Type B pancreatic cell (in vitro differentiated cells): ENCODE results near the gene POLE. TPM values are rescaled to one million over a fixed set of nuclear protein-coding genes. Genes with fewer than 3 reads are reported as not detected.

ENCODE experiments used
- DNase-seq: peaks from one replicate; pipeline ENCODE4 v3.0.0; 2021; ENCODE audit warnings: mixed read lengths; ENCODE audit not compliant: unreplicated experiment; ENCODE audit errors: extremely low spot score
- H3K27ac Mint-ChIP-seq: 2 replicates; pipeline ENCODE4 v1.8.0; 2021; ENCODE audit warnings: mild to moderate bottlenecking, mixed read lengths
- H3K27me3 Mint-ChIP-seq: 2 replicates; pipeline ENCODE4 v1.8.0; 2021; ENCODE audit warnings: mixed read lengths
- H3K36me3 Mint-ChIP-seq: 2 replicates; pipeline ENCODE4 v1.8.0; 2021; ENCODE audit warnings: mixed read lengths
- H3K4me1 Mint-ChIP-seq: one replicate; pipeline ENCODE4 v1.8.0; 2021; ENCODE audit warnings: mixed read lengths; ENCODE audit not compliant: unreplicated experiment
- H3K4me3 Mint-ChIP-seq: 2 replicates; pipeline ENCODE4 v1.8.0; 2021; ENCODE audit warnings: mild to moderate bottlenecking, mixed read lengths
- H3K9me3 Mint-ChIP-seq: 2 replicates; pipeline ENCODE4 v1.8.0; 2021; ENCODE audit warnings: mixed read lengths
- CTCF ChIP-seq: fragments of 200-600 bp; sonication (generic); conservative IDR thresholded peaks from 2 replicates; pipeline ENCODE4 v1.5.0; 2021; ENCODE audit warnings: antibody characterized with exemption, mild to moderate bottlenecking
- total RNA-seq: library from RNA; stranded (reverse); gene quantifications from 2 replicates; pipeline ENCODE4 v1.2.1, GENCODE V29; 2021; ENCODE audit warnings: low replicate concordance

POLE gene
- total RNA-seq, 1 donor from 2014 or later = 113 TPM

GRCh38 chr12:132587781-132588180 is 99.4 kb downstream of the POLE start:
- Mint-ChIP-seq H3K27ac (no peak overlapping the region), H3K27me3 (peaks cover 23% of the 10 kb centered on the region), H3K36me3 (peaks cover 4% of the 10 kb centered on the region), H3K9me3 (no peaks in the 10 kb centered on the region), H3K4me3 (no peak overlapping the region), H3K4me1 (peaks cover 3% of the 10 kb centered on the region)
- TF ChIP-seq CTCF = no peak
- no peak for DNase-seq

- peaks cover 4% of the 10 kb centered on the region for H3K36me3 Mint-ChIP-seq
- H3K4me1 Mint-ChIP-seq = peaks cover 3% of the 10 kb centered on the region
- H3K4me3 Mint-ChIP-seq = no peak overlapping the region
- no peaks in the 10 kb centered on the region for H3K9me3 Mint-ChIP-seq
- H3K27ac Mint-ChIP-seq = no peak overlapping the region
- peaks cover 19% of the 10 kb centered on the region for H3K27me3 Mint-ChIP-seq
- DNase-seq = no peak
- TF ChIP-seq CTCF = no peak
These were observed 100.2 kb downstream of the POLE start for GRCh38 chr12:132586929-132587328.

- Mint-ChIP-seq H3K27ac (no peak overlapping the region), H3K27me3 (peaks cover 19% of the 10 kb centered on the region), H3K36me3 (peaks cover 8% of the 10 kb centered on the region), H3K4me3 (no peak overlapping the region), H3K9me3 (no peaks in the 10 kb centered on the region), H3K4me1 (peaks cover 3% of the 10 kb centered on the region)
- no peak for TF ChIP-seq CTCF
- DNase-seq = no peak
These were observed 102.0 kb downstream of the POLE start for GRCh38 chr12:132585177-132585576.

GRCh38 chr12:132584429-132584828 is 102.7 kb downstream of the POLE start:
- no peak for TF ChIP-seq CTCF
- no peak for DNase-seq
- Mint-ChIP-seq H3K36me3 (peaks cover 12% of the 10 kb centered on the region), H3K27ac (no peak overlapping the region), H3K4me1 (peaks cover 3% of the 10 kb centered on the region), H3K27me3 (peaks cover 19% of the 10 kb centered on the region), H3K9me3 (no peaks in the 10 kb centered on the region), H3K4me3 (no peak overlapping the region)

- no peak for DNase-seq
- Mint-ChIP-seq H3K9me3 (no peaks in the 10 kb centered on the region), H3K4me3 (peak overlapping the region; percentile 17), H3K27me3 (peaks cover 15% of the 10 kb centered on the region), H3K27ac (peak overlapping the region; percentile 71), H3K4me1 (peaks cover 3% of the 10 kb centered on the region), H3K36me3 (peaks cover 12% of the 10 kb centered on the region)
- no peak for TF ChIP-seq CTCF
These were observed 103.4 kb downstream of the POLE start for GRCh38 chr12:132583736-132584135.

- no peaks in the 10 kb centered on the region for H3K9me3 Mint-ChIP-seq
- no peak overlapping the region for H3K4me3 Mint-ChIP-seq
- DNase-seq = no peak
- no peak overlapping the region for H3K27ac Mint-ChIP-seq
- H3K36me3 Mint-ChIP-seq = peaks cover 12% of the 10 kb centered on the region
- H3K27me3 Mint-ChIP-seq = peaks cover 13% of the 10 kb centered on the region
- TF ChIP-seq CTCF = no peak
- peaks cover 3% of the 10 kb centered on the region for H3K4me1 Mint-ChIP-seq
These were observed 103.8 kb downstream of the POLE start for GRCh38 chr12:132583411-132583710.
